Coronary artery (tissue), 2 donors: ENCODE measurements around the gene SLC34A3.
A peak's percentile ranks its signal among the peaks of the same experiment; 100 is the strongest.

Experiments used
- DNase-seq: peaks from one replicate; pipeline ENCODE4 v3.0.0-alpha.2; 2017; ENCODE audit warnings: low spot score
- H3K27ac ChIP-seq, 2 donors: fragments of 200-600 bp; sonication (generic); one replicate each; pipeline ENCODE4 v1.5.1; 2016 to 2019
- H3K4me3 ChIP-seq: fragments of 200-600 bp; sonication (generic); 2 replicates; pipeline ENCODE4 v1.5.1; 2016; ENCODE audit warnings: mild to moderate bottlenecking, moderate library complexity
- CTCF ChIP-seq: fragments of 200-600 bp; sonication (generic); IDR thresholded peaks from one replicate; pipeline ENCODE4 v1.5.1; 2019; ENCODE audit warnings: antibody characterized with exemption

SLC34A3 gene

DNA sequence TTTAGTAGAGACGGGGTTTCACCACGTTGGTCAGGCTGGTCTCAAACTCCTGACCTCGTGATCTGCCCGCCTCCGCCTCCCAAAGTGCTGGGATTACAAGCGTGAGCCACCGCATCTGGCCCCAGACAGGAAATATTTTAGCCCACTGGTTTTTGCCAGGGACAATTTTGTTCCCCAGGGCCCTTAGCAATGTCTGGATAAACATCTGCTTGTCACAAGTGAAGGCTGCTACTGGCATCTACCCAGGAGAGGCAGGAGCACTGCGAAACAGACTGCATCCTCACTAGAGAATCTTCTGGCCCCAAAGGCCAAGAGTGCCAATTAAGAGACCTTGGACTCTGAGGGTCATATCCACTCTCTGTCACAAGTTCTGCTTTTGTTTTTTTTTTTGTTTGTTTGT, 27.7 kb upstream of the SLC34A3 start:
- DNase-seq, result no peak
- H3K4me3 ChIP-seq, result no peak overlapping the region

DNA sequence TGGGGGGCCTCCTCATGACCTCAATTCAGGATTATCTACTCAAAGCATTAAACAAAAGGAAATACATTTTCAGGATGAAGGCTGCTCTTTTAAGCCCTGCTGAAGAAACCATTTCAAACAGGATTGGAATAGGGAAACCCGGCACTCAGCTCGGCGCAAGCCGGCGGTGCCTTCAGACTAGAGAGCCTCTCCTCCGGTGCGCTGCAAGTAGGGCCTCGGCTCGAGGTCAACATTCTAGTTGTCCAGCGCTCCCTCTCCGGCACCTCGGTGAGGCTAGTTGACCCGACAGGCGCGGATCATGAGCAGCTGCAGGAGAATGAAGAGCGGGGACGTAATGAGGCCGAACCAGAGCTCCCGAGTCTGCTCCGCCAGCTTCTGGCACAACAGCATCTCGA, 26.0 kb upstream of the SLC34A3 start:
- no peak for TF ChIP-seq CTCF
- no peak for DNase-seq
- Histone ChIP-seq H3K4me3 (peak overlapping the region; percentile 95), H3K27ac (peak overlapping the region in 1 of 2 donors; percentile 85)

More for the DNA sequence above, 27.7 kb upstream of the SLC34A3 start:
- no peak overlapping the region for H3K27ac ChIP-seq
- TF ChIP-seq CTCF, result no peak

DNA sequence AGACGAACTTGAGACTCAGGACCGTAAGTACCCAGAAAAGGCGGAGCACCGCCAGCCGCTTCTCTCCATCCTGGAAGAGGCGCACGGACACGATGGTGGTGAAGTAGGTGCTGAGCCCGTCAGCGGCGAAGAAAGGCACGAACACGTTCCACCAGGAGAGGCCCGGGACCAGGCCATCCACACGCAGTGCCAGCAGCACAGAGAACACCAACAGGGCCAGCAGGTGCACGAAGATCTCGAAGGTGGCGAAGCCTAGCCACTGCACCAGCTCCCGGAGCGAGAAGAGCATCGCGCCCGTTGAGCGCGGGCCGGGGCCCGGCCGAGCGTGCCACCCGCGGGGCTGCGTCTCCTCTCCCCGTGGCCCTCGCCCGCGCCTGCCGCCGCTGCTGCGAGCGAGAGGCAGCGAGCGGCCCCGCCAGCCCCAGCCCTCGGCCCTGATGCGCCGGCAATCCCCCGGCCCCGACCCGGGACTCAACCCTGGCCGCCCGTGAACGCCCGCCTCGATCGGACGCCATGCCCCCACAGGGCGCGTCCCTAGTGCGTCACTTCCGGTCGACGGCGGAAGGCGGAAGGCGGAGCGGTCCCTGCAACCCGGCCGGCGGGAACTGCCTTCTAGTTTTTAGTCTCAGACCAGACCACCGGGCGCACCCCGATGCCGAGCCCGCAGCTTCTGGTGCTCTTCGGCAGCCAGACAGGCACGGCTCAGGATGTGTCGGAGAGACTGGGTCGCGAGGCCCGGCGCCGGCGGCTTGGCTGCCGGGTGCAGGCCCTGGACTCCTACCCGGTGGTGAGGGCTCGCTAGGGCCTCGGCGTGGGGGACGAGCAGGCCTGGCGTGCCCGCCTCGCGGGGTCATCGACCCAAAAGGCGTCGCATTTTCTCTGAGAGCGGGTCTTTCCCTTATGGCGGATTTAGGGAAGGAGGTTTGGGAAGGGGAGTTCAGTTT, 25.3 kb upstream of the SLC34A3 start, which contains the start of the genes NDOR1 and TMEM203:
Gene NDOR1, plus strand, starts transcription at position 575 of the 944 bp plus-strand sequence. Its CDS starts 78 bp downstream, at position 653.
Gene TMEM203, minus strand, starts transcription at position 523 of the 944 bp plus-strand sequence. Its CDS starts 234 bp downstream, at position 289.
- no peak for TF ChIP-seq CTCF
- peak; percentile 91 for DNase-seq
- Histone ChIP-seq H3K4me3 (peak within 1 kb of the TSS; percentile 95), H3K27ac (peak within 1 kb of the TSS; percentile 72 to 85)

GRCh38 chr9:137206602-137207001, 24.1 kb upstream of the SLC34A3 start:
- H3K27ac ChIP-seq, result no peak overlapping the region
- no peak for DNase-seq
- no peak for TF ChIP-seq CTCF
- peak overlapping the region; percentile 95 for H3K4me3 ChIP-seq

- DNase-seq, result no peak
- no peak for TF ChIP-seq CTCF
- no peak overlapping the region for H3K27ac ChIP-seq
- H3K4me3 ChIP-seq, result no peak overlapping the region
Observed at GRCh38 chr9:137211532-137211931, 19.2 kb upstream of the SLC34A3 start.

GRCh38 chr9:137212520-137212919, 18.2 kb upstream of the SLC34A3 start:
- DNase-seq, result no peak
- H3K27ac ChIP-seq, result no peak overlapping the region

More at GRCh38 chr9:137212520-137212919, 18.2 kb upstream of the SLC34A3 start:
- no peak for TF ChIP-seq CTCF
- H3K4me3 ChIP-seq, result no peak overlapping the region
